ENCODE results near the gene METTL25.
A peak's percentile ranks its signal among the peaks of the same experiment; 100 is the strongest.

Gene METTL25

GRCh38 chr12:82425241-82425640 lies 66.9 kb downstream of the METTL25 start:
- WGBS (ENCODE audit: extremely low coverage, insufficient coverage, low lambda C conversion rate): no CpG with 5 or more reads among the region's 2 CpGs

DNA sequence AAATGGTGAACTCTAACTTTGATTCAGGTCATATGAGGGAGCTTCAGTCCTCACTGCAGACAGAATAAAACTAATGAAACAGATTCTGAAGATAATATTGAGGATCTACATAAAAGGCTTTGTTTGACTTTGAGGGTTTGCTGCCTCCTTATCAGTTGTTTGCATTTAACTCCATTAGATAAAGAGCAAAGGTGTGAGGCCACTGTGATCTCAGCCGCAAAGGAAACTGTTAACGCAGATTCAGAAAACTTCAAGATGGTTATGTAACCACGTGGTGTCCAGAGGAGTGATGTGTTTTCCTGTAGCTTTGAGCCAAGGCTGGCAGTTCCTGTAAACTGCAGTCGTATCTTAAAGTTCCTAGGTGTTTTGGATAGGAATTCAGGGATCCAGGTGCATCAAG lies 67.8 kb downstream of the METTL25 start:
- Histone ChIP-seq H3K4me3 (ENCODE audit: low read length) (no peak overlapping the region), H3K27ac (ENCODE audit: low read depth, low read length) (peak overlapping the region; percentile 23), H2AK5ac (ENCODE audit: low read length) (no peak overlapping the region), H2BK120ac (ENCODE audit: low read depth, low read length) (no peak overlapping the region), H3K18ac (ENCODE audit: low read length) (no peak overlapping the region), H3K27me3 (ENCODE audit: insufficient read depth, low read length, poor library complexity) (no peaks in the 10 kb centered on the region), H3K36me3 (ENCODE audit: control insufficient read depth, insufficient read depth, low read length) (no peaks in the 10 kb centered on the region), H3K4ac (ENCODE audit: low read depth, low read length) (no peak overlapping the region), H3K9ac (ENCODE audit: low read length) (no peak overlapping the region), H2BK15ac (replicated peaks; ENCODE audit: low read depth) (no peak overlapping the region), H4K5ac (ENCODE audit: low read length) (no peak overlapping the region), H2BK5ac (ENCODE audit: low read length) (no peak overlapping the region), H3K56ac (ENCODE audit: low read length) (no peak overlapping the region), H4K8ac (ENCODE audit: low read depth, low read length) (no peak overlapping the region), H3K79me1 (ENCODE audit: low read length) (no peaks in the 10 kb centered on the region), H3K79me2 (ENCODE audit: control insufficient read depth, insufficient read depth, low read length) (no peaks in the 10 kb centered on the region), H3K4me2 (ENCODE audit: low read length) (no peak overlapping the region), H3K23ac (ENCODE audit: low read length) (no peak overlapping the region), H3K4me1 (ENCODE audit: control insufficient read depth, low read depth, low read length) (peaks cover 4% of the 10 kb centered on the region)
- no CpG with 5 or more reads among the region's 4 CpGs for WGBS (ENCODE audit: extremely low coverage, insufficient coverage, low lambda C conversion rate)
- peak; percentile 87 for DNase-seq

More at GRCh38 chr12:82425241-82425640, 66.9 kb downstream of the METTL25 start:
- Histone ChIP-seq H3K4ac (ENCODE audit: low read depth, low read length) (no peak overlapping the region), H3K4me2 (ENCODE audit: low read length) (no peak overlapping the region), H3K9ac (ENCODE audit: low read length) (no peak overlapping the region), H2BK120ac (ENCODE audit: low read depth, low read length) (no peak overlapping the region), H4K8ac (ENCODE audit: low read depth, low read length) (no peak overlapping the region), H3K79me2 (ENCODE audit: control insufficient read depth, insufficient read depth, low read length) (no peaks in the 10 kb centered on the region), H3K36me3 (ENCODE audit: control insufficient read depth, insufficient read depth, low read length) (no peaks in the 10 kb centered on the region), H3K4me1 (ENCODE audit: control insufficient read depth, low read depth, low read length) (peaks cover 4% of the 10 kb centered on the region), H2BK15ac (replicated peaks; ENCODE audit: low read depth) (no peak overlapping the region), H2AK5ac (ENCODE audit: low read length) (no peak overlapping the region), H3K23ac (ENCODE audit: low read length) (no peak overlapping the region), H3K56ac (ENCODE audit: low read length) (no peak overlapping the region), H3K18ac (ENCODE audit: low read length) (no peak overlapping the region), H3K4me3 (ENCODE audit: low read length) (no peak overlapping the region), H3K79me1 (ENCODE audit: low read length) (no peaks in the 10 kb centered on the region), H3K27ac (ENCODE audit: low read depth, low read length) (no peak overlapping the region), H4K5ac (ENCODE audit: low read length) (no peak overlapping the region), H3K27me3 (ENCODE audit: insufficient read depth, low read length, poor library complexity) (no peaks in the 10 kb centered on the region), H2BK5ac (ENCODE audit: low read length) (no peak overlapping the region)
- DNase-seq: peak; percentile 33

- Histone ChIP-seq H4K5ac (ENCODE audit: low read length) (no peak overlapping the region), H2BK15ac (replicated peaks; ENCODE audit: low read depth) (no peak overlapping the region), H3K4me2 (ENCODE audit: low read length) (no peak overlapping the region), H3K4me3 (ENCODE audit: low read length) (no peak overlapping the region), H3K4ac (ENCODE audit: low read depth, low read length) (no peak overlapping the region), H2AK5ac (ENCODE audit: low read length) (no peak overlapping the region), H3K27ac (ENCODE audit: low read depth, low read length) (peak overlapping the region; percentile 23), H3K23ac (ENCODE audit: low read length) (no peak overlapping the region), H3K56ac (ENCODE audit: low read length) (no peak overlapping the region), H3K36me3 (ENCODE audit: control insufficient read depth, insufficient read depth, low read length) (no peaks in the 10 kb centered on the region), H2BK5ac (ENCODE audit: low read length) (no peak overlapping the region), H3K18ac (ENCODE audit: low read length) (no peak overlapping the region), H3K4me1 (ENCODE audit: control insufficient read depth, low read depth, low read length) (peaks cover 4% of the 10 kb centered on the region), H4K8ac (ENCODE audit: low read depth, low read length) (no peak overlapping the region), H3K27me3 (ENCODE audit: insufficient read depth, low read length, poor library complexity) (no peaks in the 10 kb centered on the region), H3K79me1 (ENCODE audit: low read length) (no peaks in the 10 kb centered on the region), H3K79me2 (ENCODE audit: control insufficient read depth, insufficient read depth, low read length) (no peaks in the 10 kb centered on the region), H3K9ac (ENCODE audit: low read length) (no peak overlapping the region), H2BK120ac (ENCODE audit: low read depth, low read length) (no peak overlapping the region)
- DNase-seq: peak; percentile 54
- WGBS (ENCODE audit: extremely low coverage, insufficient coverage, low lambda C conversion rate): no CpG with 5 or more reads among the region's 2 CpGs
Measured at GRCh38 chr12:82426586-82426985, 68.3 kb downstream of the METTL25 start.

- H3K36me3 ChIP-seq (ENCODE audit: control insufficient read depth, insufficient read depth, low read length): no peaks in the 10 kb centered on the region
Measured at GRCh38 chr12:82430541-82431145, 72.3 kb downstream of the METTL25 start.

DNA sequence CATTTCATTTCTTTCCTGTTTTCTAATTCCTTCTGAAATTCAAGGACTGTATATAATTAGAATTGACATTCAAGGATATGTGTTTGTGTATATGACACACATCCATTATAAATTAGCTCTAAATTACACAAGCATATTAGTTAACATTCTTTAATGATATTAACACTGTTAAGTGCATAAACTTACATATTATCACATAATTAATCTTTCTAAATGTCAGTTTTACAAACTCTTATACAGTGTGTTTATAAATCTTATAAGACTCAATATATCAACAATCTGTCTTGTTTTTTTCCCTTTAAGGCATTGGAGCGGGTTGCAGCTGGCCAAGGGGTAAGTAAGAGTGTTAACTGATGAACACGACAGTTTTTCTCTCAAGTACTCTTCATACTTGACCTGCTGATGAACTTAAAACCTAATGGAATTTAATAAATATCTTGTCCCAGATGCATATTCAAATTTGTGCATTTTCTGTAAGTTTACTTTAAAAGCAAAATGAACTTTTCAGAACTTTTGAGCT lies 76.1 kb downstream of the METTL25 start:
- Histone ChIP-seq H3K23ac (ENCODE audit: low read length) (no peak overlapping the region), H4K8ac (ENCODE audit: low read depth, low read length) (no peak overlapping the region), H3K79me1 (ENCODE audit: low read length) (no peaks in the 10 kb centered on the region), H3K27me3 (ENCODE audit: insufficient read depth, low read length, poor library complexity) (no peaks in the 10 kb centered on the region), H3K4me3 (ENCODE audit: low read length) (no peak overlapping the region), H3K9ac (ENCODE audit: low read length) (no peak overlapping the region), H2BK15ac (replicated peaks; ENCODE audit: low read depth) (no peak overlapping the region), H3K56ac (ENCODE audit: low read length) (no peak overlapping the region), H4K5ac (ENCODE audit: low read length) (no peak overlapping the region), H3K79me2 (ENCODE audit: control insufficient read depth, insufficient read depth, low read length) (no peaks in the 10 kb centered on the region), H3K36me3 (ENCODE audit: control insufficient read depth, insufficient read depth, low read length) (no peaks in the 10 kb centered on the region), H3K18ac (ENCODE audit: low read length) (no peak overlapping the region), H3K27ac (ENCODE audit: low read depth, low read length) (no peak overlapping the region), H3K4me1 (ENCODE audit: control insufficient read depth, low read depth, low read length) (no peaks in the 10 kb centered on the region), H3K4ac (ENCODE audit: low read depth, low read length) (no peak overlapping the region), H2AK5ac (ENCODE audit: low read length) (no peak overlapping the region), H2BK120ac (ENCODE audit: low read depth, low read length) (no peak overlapping the region), H3K4me2 (ENCODE audit: low read length) (no peak overlapping the region), H2BK5ac (ENCODE audit: low read length) (no peak overlapping the region)
- WGBS (ENCODE audit: extremely low coverage, insufficient coverage, low lambda C conversion rate): no CpG with 5 or more reads among the region's 2 CpGs
- no peak for DNase-seq

More at GRCh38 chr12:82430541-82431145, 72.3 kb downstream of the METTL25 start:
- no peaks in the 10 kb centered on the region for H3K27me3 ChIP-seq (ENCODE audit: insufficient read depth, low read length, poor library complexity)
- H3K23ac ChIP-seq (ENCODE audit: low read length): no peak overlapping the region
- WGBS (ENCODE audit: extremely low coverage, insufficient coverage, low lambda C conversion rate): no CpG with 5 or more reads among the region's 3 CpGs
- no peak overlapping the region for H4K5ac ChIP-seq (ENCODE audit: low read length)
- no peaks in the 10 kb centered on the region for H3K79me2 ChIP-seq (ENCODE audit: control insufficient read depth, insufficient read depth, low read length)
- H2BK15ac ChIP-seq (replicated peaks; ENCODE audit: low read depth): no peak overlapping the region
- H3K4me1 ChIP-seq (ENCODE audit: control insufficient read depth, low read depth, low read length): peaks cover 4% of the 10 kb centered on the region
- no peak overlapping the region for H2AK5ac ChIP-seq (ENCODE audit: low read length)
- no peak overlapping the region for H3K9ac ChIP-seq (ENCODE audit: low read length)
- no peak for DNase-seq
- no peak overlapping the region for H3K56ac ChIP-seq (ENCODE audit: low read length)
- no peak overlapping the region for H3K4ac ChIP-seq (ENCODE audit: low read depth, low read length)
- no peak overlapping the region for H2BK5ac ChIP-seq (ENCODE audit: low read length)
- H3K79me1 ChIP-seq (ENCODE audit: low read length): no peaks in the 10 kb centered on the region
- no peak overlapping the region for H2BK120ac ChIP-seq (ENCODE audit: low read depth, low read length)
- no peak overlapping the region for H3K27ac ChIP-seq (ENCODE audit: low read depth, low read length)
- H3K4me3 ChIP-seq (ENCODE audit: low read length): no peak overlapping the region
- no peak overlapping the region for H4K8ac ChIP-seq (ENCODE audit: low read depth, low read length)
- H3K18ac ChIP-seq (ENCODE audit: low read length): no peak overlapping the region
- H3K4me2 ChIP-seq (ENCODE audit: low read length): no peak overlapping the region

GRCh38 chr12:82436354-82436753 lies 78.0 kb downstream of the METTL25 start:
- Histone ChIP-seq H3K27ac (ENCODE audit: low read depth, low read length) (no peak overlapping the region), H3K4ac (ENCODE audit: low read depth, low read length) (no peak overlapping the region), H3K56ac (ENCODE audit: low read length) (no peak overlapping the region), H4K8ac (ENCODE audit: low read depth, low read length) (no peak overlapping the region), H2AK5ac (ENCODE audit: low read length) (no peak overlapping the region), H4K5ac (ENCODE audit: low read length) (no peak overlapping the region), H3K79me1 (ENCODE audit: low read length) (no peaks in the 10 kb centered on the region), H3K9ac (ENCODE audit: low read length) (no peak overlapping the region), H2BK5ac (ENCODE audit: low read length) (no peak overlapping the region), H3K4me1 (ENCODE audit: control insufficient read depth, low read depth, low read length) (no peaks in the 10 kb centered on the region), H2BK15ac (replicated peaks; ENCODE audit: low read depth) (no peak overlapping the region), H2BK120ac (ENCODE audit: low read depth, low read length) (no peak overlapping the region), H3K36me3 (ENCODE audit: control insufficient read depth, insufficient read depth, low read length) (no peaks in the 10 kb centered on the region), H3K23ac (ENCODE audit: low read length) (no peak overlapping the region), H3K4me2 (ENCODE audit: low read length) (no peak overlapping the region), H3K79me2 (ENCODE audit: control insufficient read depth, insufficient read depth, low read length) (no peaks in the 10 kb centered on the region), H3K4me3 (ENCODE audit: low read length) (no peak overlapping the region), H3K18ac (ENCODE audit: low read length) (no peak overlapping the region), H3K27me3 (ENCODE audit: insufficient read depth, low read length, poor library complexity) (no peaks in the 10 kb centered on the region)
- no CpG with 5 or more reads among the region's 1 CpG for WGBS (ENCODE audit: extremely low coverage, insufficient coverage, low lambda C conversion rate)
- DNase-seq: no peak

All from mesendoderm (in vitro differentiated cells).